ENCODE measurements around the gene NR6A1.

Gene NR6A1

GRCh38 chr9:124602204-124602603, 168.9 kb downstream of the NR6A1 start:
- Histone ChIP-seq H3K79me2 (ENCODE audit: insufficient read depth, low read length) (no peaks in the 10 kb centered on the region), H2AFZ (ENCODE audit: low read depth, low read length, severe bottlenecking) (no peak overlapping the region), H3F3A (ENCODE audit: insufficient read depth) (no peaks in the 10 kb centered on the region), H3K9ac (ENCODE audit: low read length) (no peak overlapping the region), H3K36me3 (ENCODE audit: low read length) (no peaks in the 10 kb centered on the region), H3K4me3 (ENCODE audit: insufficient read depth, low read length, poor library complexity, severe bottlenecking) (no peak overlapping the region), H3K27ac (ENCODE audit: low read depth, low read length) (no peak overlapping the region), H3K4me2 (ENCODE audit: low read depth, low read length, poor library complexity, severe bottlenecking) (no peak overlapping the region), H4K20me1 (ENCODE audit: low read depth, low read length) (no peaks in the 10 kb centered on the region), H3K9me2 (replicated peaks; ENCODE audit: insufficient read depth, low read length) (no peaks in the 10 kb centered on the region), H3K9me3 (ENCODE audit: insufficient read depth, low read length) (no peaks in the 10 kb centered on the region), H3K27me3 (ENCODE audit: low read length) (no peaks in the 10 kb centered on the region)
- no peak for TF ChIP-seq CTCF (IDR thresholded peaks at IDR 0.05; ENCODE audit: insufficient read depth, low read length, poor library complexity, severe bottlenecking)
- no peak for TF ChIP-seq EZH2phosphoT487 (conservative IDR thresholded peaks at IDR 0.05; ENCODE audit: low read length)

DNA sequence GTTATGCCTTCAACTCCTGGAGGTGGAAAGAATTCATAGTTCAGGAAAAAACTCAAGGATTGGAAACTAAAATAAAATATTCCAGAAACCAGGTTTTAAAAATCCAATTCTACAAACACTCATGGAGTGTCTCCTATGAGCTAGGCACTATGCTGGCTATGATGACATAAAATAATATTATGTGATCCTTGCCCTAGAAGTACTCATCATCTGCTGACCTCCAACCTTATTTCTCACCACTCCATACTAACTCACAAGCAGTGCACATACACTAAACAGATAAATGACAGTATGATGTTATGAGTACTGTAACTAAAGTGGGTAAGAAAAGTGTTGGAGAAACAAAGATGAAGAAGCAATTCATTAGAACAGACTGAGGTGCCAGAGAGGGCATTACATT, 170.7 kb downstream of the NR6A1 start:
- H3K4me3 ChIP-seq (ENCODE audit: insufficient read depth, low read length, poor library complexity, severe bottlenecking): no peak overlapping the region
- no peaks in the 10 kb centered on the region for H3K36me3 ChIP-seq (ENCODE audit: low read length)
- H3K79me2 ChIP-seq (ENCODE audit: insufficient read depth, low read length): no peaks in the 10 kb centered on the region
- no peaks in the 10 kb centered on the region for H3K27me3 ChIP-seq (ENCODE audit: low read length)
- no peaks in the 10 kb centered on the region for H4K20me1 ChIP-seq (ENCODE audit: low read depth, low read length)
- H3K27ac ChIP-seq (ENCODE audit: low read depth, low read length): no peak overlapping the region
- TF ChIP-seq EZH2phosphoT487 (conservative IDR thresholded peaks at IDR 0.05; ENCODE audit: low read length) (no peak), CTCF (IDR thresholded peaks at IDR 0.05; ENCODE audit: insufficient read depth, low read length, poor library complexity, severe bottlenecking) (no peak)
- H3K4me2 ChIP-seq (ENCODE audit: low read depth, low read length, poor library complexity, severe bottlenecking): no peak overlapping the region
- no peaks in the 10 kb centered on the region for H3F3A ChIP-seq (ENCODE audit: insufficient read depth)
- no peak overlapping the region for H3K9ac ChIP-seq (ENCODE audit: low read length)
- no peak overlapping the region for H2AFZ ChIP-seq (ENCODE audit: low read depth, low read length, severe bottlenecking)
- H3K9me2 ChIP-seq (replicated peaks; ENCODE audit: insufficient read depth, low read length): no peaks in the 10 kb centered on the region
- no peaks in the 10 kb centered on the region for H3K9me3 ChIP-seq (ENCODE audit: insufficient read depth, low read length)

GRCh38 chr9:124599121-124599795, 171.9 kb downstream of the NR6A1 start:
- Histone ChIP-seq H3K4me3 (ENCODE audit: insufficient read depth, low read length, poor library complexity, severe bottlenecking) (no peak overlapping the region), H3K36me3 (ENCODE audit: low read length) (no peaks in the 10 kb centered on the region), H3K27ac (ENCODE audit: low read depth, low read length) (no peak overlapping the region), H3K9ac (ENCODE audit: low read length) (no peak overlapping the region), H3K79me2 (ENCODE audit: insufficient read depth, low read length) (no peaks in the 10 kb centered on the region), H3K27me3 (ENCODE audit: low read length) (no peaks in the 10 kb centered on the region), H2AFZ (ENCODE audit: low read depth, low read length, severe bottlenecking) (no peak overlapping the region), H3K9me3 (ENCODE audit: insufficient read depth, low read length) (no peaks in the 10 kb centered on the region), H3K9me2 (replicated peaks; ENCODE audit: insufficient read depth, low read length) (no peaks in the 10 kb centered on the region), H3K4me2 (ENCODE audit: low read depth, low read length, poor library complexity, severe bottlenecking) (no peak overlapping the region), H4K20me1 (ENCODE audit: low read depth, low read length) (no peaks in the 10 kb centered on the region), H3F3A (ENCODE audit: insufficient read depth) (no peaks in the 10 kb centered on the region)
- TF ChIP-seq CTCF (IDR thresholded peaks at IDR 0.05; ENCODE audit: insufficient read depth, low read length, poor library complexity, severe bottlenecking): no peak
- TF ChIP-seq EZH2phosphoT487 (conservative IDR thresholded peaks at IDR 0.05; ENCODE audit: low read length): no peak
